H1 (cell line): ENCODE results near the gene RRP9. TPM values are rescaled to one million over a fixed set of nuclear protein-coding genes. Genes with fewer than 3 reads are reported as not detected.

Experiments used
- CHD7 ChIP-seq: fragments of 300-600 bp; sonication (generic); IDR thresholded peaks from 2 replicates; pipeline ENCODE4 v1.7.1; 2012; ENCODE audit warnings: low read length, moderate library complexity, mild to moderate bottlenecking, inconsistent platforms; ENCODE audit not compliant: insufficient replicate concordance
- CTCF ChIP-seq, 3 experiments: IDR thresholded peaks; 1 replicate in 2 of 3; 2 replicates in 1 of 3; pipeline versions ENCODE4 v1.5.1 to v1.6.1; 2011; ENCODE audit warnings: low read length in 3 of 3, mild to moderate bottlenecking in 3 of 3, inconsistent platforms in 2 of 3, low read depth in 1 of 3, moderate library complexity in 1 of 3; ENCODE audit not compliant: insufficient read depth in 1 of 3; ENCODE audit errors: control extremely low read depth in 1 of 3
- EGR1 ChIP-seq: IDR thresholded peaks from 2 replicates; pipeline ENCODE4 v1.6.1; 2011; ENCODE audit warnings: low read depth, low read length, borderline replicate concordance
- JUND ChIP-seq: IDR thresholded peaks from 2 replicates; pipeline ENCODE4 v1.6.1; 2011; ENCODE audit warnings: mild to moderate bottlenecking, improper control_type of control experiment, low read length
- KDM5A ChIP-seq: fragments of 200-600 bp; IDR thresholded peaks from 2 replicates; pipeline ENCODE4 v1.7.1; 2012; ENCODE audit warnings: mild to moderate bottlenecking, low read length, inconsistent platforms, mixed read lengths
- RFX5 ChIP-seq: IDR thresholded peaks from 2 replicates; pipeline ENCODE4 v1.6.1; 2011; ENCODE audit warnings: low read depth, low read length, improper control_type of control experiment, borderline replicate concordance
- SP2 ChIP-seq: IDR thresholded peaks from 2 replicates; pipeline ENCODE4 v1.6.1; 2012; ENCODE audit warnings: mild to moderate bottlenecking, low read length, inconsistent platforms
- TBP ChIP-seq: IDR thresholded peaks from 2 replicates; pipeline ENCODE4 v1.6.1; 2011; ENCODE audit warnings: low read depth, low read length, improper control_type of control experiment
- polyA plus RNA-seq, 7 experiments: library from polyadenylated mRNA; depleted of rRNA in 3 of 7; stranded (reverse) in 5 of 7; unstranded in 2 of 7; fragments of >200 nt in 5 of 7; fragments of 200-250 nt in 2 of 7; gene quantifications; 1 replicate in 5 of 7; 2 replicates in 1 of 7; 4 replicates in 1 of 7; pipeline versions ENCODE4 v1.2.1 to v1.2.3, GENCODE V29; 2011 to 2013; ENCODE audit warnings: missing spikeins in 2 of 7, mixed read lengths in 2 of 7
- total RNA-seq: library from RNA; stranded (reverse); fragmentation: NEBNext Ultra II Directional; extraction: Animal tissue kit (Norgen Biotek cat#: 25700); gene quantifications from 2 replicates; pipeline ENCODE4 v1.2.1, GENCODE V29; 2021

RRP9 gene
- total and polyA plus RNA-seq, 2 of the 8 experiments (the other 6 are each of a cell fraction or from before 2014, with no cell fraction given), result 55.6 to 68.9 TPM

DNA sequence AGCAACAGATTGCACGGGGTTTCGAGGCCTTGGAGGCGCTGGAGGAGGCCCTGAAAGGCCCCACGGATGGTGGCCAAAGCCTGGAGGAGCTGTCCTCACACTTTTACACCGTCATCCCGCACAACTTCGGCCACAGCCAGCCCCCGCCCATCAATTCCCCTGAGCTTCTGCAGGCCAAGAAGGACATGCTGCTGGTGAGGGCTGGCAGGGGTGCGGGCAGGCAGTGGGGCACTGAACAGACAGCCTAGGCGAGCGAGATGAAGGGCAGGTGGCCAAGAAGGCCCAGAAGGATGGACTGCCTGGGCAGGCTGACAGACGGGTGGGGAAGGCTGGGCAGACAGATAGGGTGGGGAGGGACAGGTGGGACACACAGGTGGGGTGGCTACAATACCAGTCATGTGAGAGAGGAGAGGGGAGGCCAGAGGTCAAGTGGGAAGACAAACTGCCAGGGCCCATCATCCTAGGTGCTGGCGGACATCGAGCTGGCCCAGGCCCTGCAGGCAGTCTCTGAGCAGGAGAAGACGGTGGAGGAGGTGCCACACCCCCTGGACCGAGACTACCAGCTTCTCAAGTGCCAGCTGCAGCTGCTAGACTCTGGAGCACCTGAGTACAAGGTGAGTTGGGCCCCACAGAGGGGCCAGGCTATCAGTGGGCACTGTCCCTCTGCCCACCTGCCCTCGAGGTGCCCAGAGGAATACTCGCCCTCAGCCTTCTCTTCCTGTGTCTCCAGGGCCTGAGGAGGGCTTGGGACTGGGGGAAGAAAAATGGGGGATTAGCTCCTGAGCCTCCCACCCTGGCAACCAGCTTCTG lies 3.5 kb upstream of the RRP9 start (continued):
- no peak for TF ChIP-seq CTCF (IDR thresholded peaks at IDR 0.05; ENCODE audit: control extremely low read depth in 1 of 3, insufficient read depth in 1 of 3, low read depth in 1 of 3, low read length in 3 of 3)
- TF ChIP-seq EGR1, result no peak
- TF ChIP-seq JUND, result no peak
- TF ChIP-seq KDM5A, result no peak
- TF ChIP-seq CHD7, result no peak
- TF ChIP-seq TBP, result no peak
- no peak for TF ChIP-seq SP2
- TF ChIP-seq RFX5, result no peak
